Gastrocnemius medialis (tissue), 4 donors: Measurements from ENCODE around the gene SCN9A.

Experiments used
- POLR2A ChIP-seq, 2 donors: fragments of 450-650 bp; IDR thresholded peaks; one replicate each; pipeline ENCODE4 v1.6.1; 2017; ENCODE audit warnings: antibody characterized with exemption in 2 of 2, mild to moderate bottlenecking in 2 of 2, moderate library complexity in 2 of 2
- TF ChIP-seq, protein P1 (sequence below), 5 experiments: fragments of 450-650 bp in 3 of 5; fragments of 200-600 bp in 2 of 5; sonication (generic) in 2 of 5; IDR thresholded peaks in 4 of 5; conservative IDR thresholded peaks in 1 of 5; 1 replicate in 4 of 5; 2 replicates in 1 of 5; pipeline ENCODE4 v1.5.1; 2016 to 2019; ENCODE audit warnings: antibody characterized with exemption in 5 of 5, mild to moderate bottlenecking in 3 of 5, moderate library complexity in 3 of 5

DNA sequence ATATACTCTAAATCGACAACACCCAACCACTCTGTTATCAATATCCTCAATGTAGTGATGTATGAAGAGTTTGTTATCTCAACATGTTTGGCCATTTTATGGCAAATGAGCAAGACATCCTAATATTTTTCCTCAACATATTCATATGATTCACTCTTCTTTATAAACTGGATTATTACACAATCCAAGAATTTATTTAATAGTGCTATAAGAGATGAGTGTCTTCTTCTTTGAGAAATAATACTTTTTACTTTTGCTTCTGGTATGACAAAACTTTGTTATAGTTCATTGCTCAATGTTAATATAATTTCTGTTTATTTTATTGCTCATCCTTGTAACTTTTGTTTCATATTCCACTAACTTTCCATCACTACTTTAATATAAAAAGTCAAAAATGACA lies 44.3 kb downstream of the SCN9A start:
- TF ChIP-seq POLR2A (IDR thresholded peaks at IDR 0.05), result no peak
- TF ChIP-seq, protein P1, sequence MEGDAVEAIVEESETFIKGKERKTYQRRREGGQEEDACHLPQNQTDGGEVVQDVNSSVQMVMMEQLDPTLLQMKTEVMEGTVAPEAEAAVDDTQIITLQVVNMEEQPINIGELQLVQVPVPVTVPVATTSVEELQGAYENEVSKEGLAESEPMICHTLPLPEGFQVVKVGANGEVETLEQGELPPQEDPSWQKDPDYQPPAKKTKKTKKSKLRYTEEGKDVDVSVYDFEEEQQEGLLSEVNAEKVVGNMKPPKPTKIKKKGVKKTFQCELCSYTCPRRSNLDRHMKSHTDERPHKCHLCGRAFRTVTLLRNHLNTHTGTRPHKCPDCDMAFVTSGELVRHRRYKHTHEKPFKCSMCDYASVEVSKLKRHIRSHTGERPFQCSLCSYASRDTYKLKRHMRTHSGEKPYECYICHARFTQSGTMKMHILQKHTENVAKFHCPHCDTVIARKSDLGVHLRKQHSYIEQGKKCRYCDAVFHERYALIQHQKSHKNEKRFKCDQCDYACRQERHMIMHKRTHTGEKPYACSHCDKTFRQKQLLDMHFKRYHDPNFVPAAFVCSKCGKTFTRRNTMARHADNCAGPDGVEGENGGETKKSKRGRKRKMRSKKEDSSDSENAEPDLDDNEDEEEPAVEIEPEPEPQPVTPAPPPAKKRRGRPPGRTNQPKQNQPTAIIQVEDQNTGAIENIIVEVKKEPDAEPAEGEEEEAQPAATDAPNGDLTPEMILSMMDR (IDR thresholded peaks at IDR 0.05 in 4 of 5, conservative IDR thresholded peaks at IDR 0.05 in 1 of 5), result no peak
